ENCODE results near the gene ZNF880. TPM values are rescaled to one million over a fixed set of nuclear protein-coding genes. Genes with fewer than 3 reads are reported as not detected.
"Not testable (repeated sequence)": the region's sequence is repeated elsewhere in the genome, so short reads cannot be mapped to it uniquely, and the experiment has no call there.

The ZNF880 gene
- polyA plus RNA-seq, 1 experiment, result 19.9 TPM

DNA sequence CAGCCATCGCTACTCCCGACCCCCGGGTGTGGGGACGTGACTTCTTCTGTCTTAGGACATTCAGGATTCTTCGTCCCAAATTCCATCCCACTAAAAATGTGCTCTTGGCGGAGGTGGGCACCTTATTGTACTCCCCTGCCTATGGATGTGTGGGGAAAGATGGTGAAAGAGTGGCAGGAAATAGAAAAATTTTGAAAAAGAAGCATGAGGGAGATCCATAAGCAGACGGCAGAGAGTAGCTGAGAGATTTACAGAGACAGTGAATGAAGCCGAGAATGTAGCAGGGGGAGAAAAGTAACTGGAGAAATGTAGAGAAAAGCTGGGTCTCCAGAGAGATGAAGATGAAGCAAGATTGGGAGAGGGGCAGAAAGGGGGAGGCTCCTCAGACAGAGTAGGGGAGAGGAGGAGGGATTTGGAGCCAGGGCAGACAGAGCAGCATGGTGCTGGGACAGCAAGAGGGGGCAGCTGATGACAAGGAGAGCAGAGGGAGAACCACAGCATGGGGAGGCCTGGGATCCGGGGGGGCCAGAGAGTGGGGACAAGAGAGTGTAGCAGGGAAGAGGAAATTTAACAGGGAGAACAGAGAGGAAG, 32.8 kb upstream of the ZNF880 start:
- peak overlapping the region; percentile 86 for H3K4me3 ChIP-seq (ENCODE audit: low read depth, low read length)
- TF ChIP-seq, protein P1, sequence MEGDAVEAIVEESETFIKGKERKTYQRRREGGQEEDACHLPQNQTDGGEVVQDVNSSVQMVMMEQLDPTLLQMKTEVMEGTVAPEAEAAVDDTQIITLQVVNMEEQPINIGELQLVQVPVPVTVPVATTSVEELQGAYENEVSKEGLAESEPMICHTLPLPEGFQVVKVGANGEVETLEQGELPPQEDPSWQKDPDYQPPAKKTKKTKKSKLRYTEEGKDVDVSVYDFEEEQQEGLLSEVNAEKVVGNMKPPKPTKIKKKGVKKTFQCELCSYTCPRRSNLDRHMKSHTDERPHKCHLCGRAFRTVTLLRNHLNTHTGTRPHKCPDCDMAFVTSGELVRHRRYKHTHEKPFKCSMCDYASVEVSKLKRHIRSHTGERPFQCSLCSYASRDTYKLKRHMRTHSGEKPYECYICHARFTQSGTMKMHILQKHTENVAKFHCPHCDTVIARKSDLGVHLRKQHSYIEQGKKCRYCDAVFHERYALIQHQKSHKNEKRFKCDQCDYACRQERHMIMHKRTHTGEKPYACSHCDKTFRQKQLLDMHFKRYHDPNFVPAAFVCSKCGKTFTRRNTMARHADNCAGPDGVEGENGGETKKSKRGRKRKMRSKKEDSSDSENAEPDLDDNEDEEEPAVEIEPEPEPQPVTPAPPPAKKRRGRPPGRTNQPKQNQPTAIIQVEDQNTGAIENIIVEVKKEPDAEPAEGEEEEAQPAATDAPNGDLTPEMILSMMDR (IDR thresholded peaks at IDR 0.05; ENCODE audit: low read depth, low read length), result no peak
- no peak for DNase-seq (ENCODE audit: low read depth, low spot score)
- peak overlapping the region; percentile 92 for H3K27ac ChIP-seq (ENCODE audit: low read depth, low read length)
- peaks cover 48% of the 10 kb centered on the region for H3K9me3 ChIP-seq (ENCODE audit: control insufficient read depth, insufficient read depth, low read length)
- POLR2A ChIA-PET, result no interaction called here
- no peaks in the 10 kb centered on the region for H3K27me3 ChIP-seq (ENCODE audit: control insufficient read depth, insufficient read depth, low read length)
- CTCF ChIA-PET, result interaction anchor here (0.9 kb wide), 1 partner anchor 197 kb away, joined by 3 read pairs; the partner anchor contains the start of gene ZNF616

DNA sequence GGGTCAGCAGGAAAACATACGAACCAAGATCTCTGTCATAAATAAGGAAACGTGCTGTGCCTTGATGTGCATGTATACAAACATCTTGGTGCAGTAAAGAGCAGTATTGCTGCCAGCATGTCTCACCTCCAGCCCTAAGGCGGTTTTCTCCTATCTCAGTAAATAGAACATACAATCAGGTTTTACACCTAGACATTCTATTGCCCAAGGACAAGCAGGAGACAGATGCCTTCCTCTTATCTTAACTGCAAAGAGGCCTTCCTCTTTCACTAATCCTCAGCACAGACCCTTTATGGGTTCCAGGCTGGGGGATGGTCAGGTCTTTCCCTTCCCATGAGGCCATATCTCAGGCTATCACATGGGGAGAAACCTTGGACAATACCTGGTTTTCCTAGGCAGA, 30.7 kb upstream of the ZNF880 start:
- CTCF ChIA-PET; H3K27me3 ChIP-seq (ENCODE audit: control insufficient read depth, insufficient read depth, low read length); POLR2A ChIA-PET; DNase-seq (ENCODE audit: low read depth, low spot score); H3K27ac ChIP-seq (ENCODE audit: low read depth, low read length); H3K4me3 ChIP-seq (ENCODE audit: low read depth, low read length): not testable (repeated sequence)
- peaks cover 53% of the 10 kb centered on the region for H3K9me3 ChIP-seq (ENCODE audit: control insufficient read depth, insufficient read depth, low read length)

GRCh38 chr19:52343548-52343947, 26.2 kb upstream of the ZNF880 start:
- Histone ChIP-seq H3K27me3 (ENCODE audit: control insufficient read depth, insufficient read depth, low read length) (no peaks in the 10 kb centered on the region), H3K9me3 (ENCODE audit: control insufficient read depth, insufficient read depth, low read length) (peaks cover 39% of the 10 kb centered on the region), H3K27ac (ENCODE audit: low read depth, low read length) (no peak overlapping the region), H3K4me3 (ENCODE audit: low read depth, low read length) (no peak overlapping the region)
- TF ChIP-seq, protein P1 (IDR thresholded peaks at IDR 0.05; ENCODE audit: low read depth, low read length), result peak; percentile 20; the same call in 1 of the 2 replicates
- CTCF ChIA-PET, result no interaction called here
- POLR2A ChIA-PET, result interaction anchor here (1.0 kb wide), 1 partner anchor 26 kb away, joined by 3 read pairs; the partner anchor contains the start of gene ZNF880
- DNase-seq (ENCODE audit: low read depth, low spot score), result no peak

DNA sequence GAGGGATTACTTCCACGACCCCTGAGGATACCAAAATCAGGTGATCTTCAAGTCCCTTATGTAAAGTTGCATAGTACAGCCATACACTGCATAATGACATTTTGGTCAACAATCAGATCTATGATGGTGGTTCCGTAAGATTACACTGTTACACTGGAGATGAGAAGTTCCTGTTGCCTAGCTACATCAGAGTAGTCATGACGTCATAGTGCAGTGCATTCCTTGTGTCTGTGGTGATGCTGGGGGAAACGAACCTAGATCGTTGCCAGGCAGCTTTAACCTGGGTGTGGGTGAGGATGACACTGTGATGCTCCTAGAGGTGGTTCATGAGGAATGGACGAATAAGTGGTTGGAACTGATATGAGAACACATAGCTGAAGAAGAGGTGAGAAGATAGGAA, 24.6 kb upstream of the ZNF880 start:
- DNase-seq (ENCODE audit: low read depth, low spot score), result no peak
- Histone ChIP-seq H3K4me3 (ENCODE audit: low read depth, low read length) (no peak overlapping the region), H3K27me3 (ENCODE audit: control insufficient read depth, insufficient read depth, low read length) (no peaks in the 10 kb centered on the region), H3K27ac (ENCODE audit: low read depth, low read length) (no peak overlapping the region), H3K9me3 (ENCODE audit: control insufficient read depth, insufficient read depth, low read length) (peaks cover 41% of the 10 kb centered on the region)
- ChIA-PET CTCF (no interaction called here), POLR2A (no interaction called here)
- TF ChIP-seq, protein P1 (IDR thresholded peaks at IDR 0.05; ENCODE audit: low read depth, low read length), result no peak

- Histone ChIP-seq H3K27ac (ENCODE audit: low read depth, low read length) (no peak overlapping the region), H3K9me3 (ENCODE audit: control insufficient read depth, insufficient read depth, low read length) (peaks cover 37% of the 10 kb centered on the region), H3K27me3 (ENCODE audit: control insufficient read depth, insufficient read depth, low read length) (no peaks in the 10 kb centered on the region), H3K4me3 (ENCODE audit: low read depth, low read length) (no peak overlapping the region)
- POLR2A ChIA-PET, result no interaction called here
- TF ChIP-seq, protein P1 (IDR thresholded peaks at IDR 0.05; ENCODE audit: low read depth, low read length), result no peak
- no peak for DNase-seq (ENCODE audit: low read depth, low spot score)
- CTCF ChIA-PET, result interaction anchor here (0.7 kb wide), 2 partner anchors 144 to 211 kb away, joined by 3 to 4 read pairs; no protein-coding TSS in a partner anchor
Measured at GRCh38 chr19:52351512-52351911, 18.2 kb upstream of the ZNF880 start.

Measured in AG04450 (cell line).